Activated naive CD8-positive, alpha-beta T cell treated with anti-CD3 and anti-CD28 coated beads, Interleukin-2, amount 10 ng/mL, durations not matched to agents 7 days and 5 days (primary cell): ENCODE measurements around the gene SERPINE1. TPM values are rescaled to one million over a fixed set of nuclear protein-coding genes. Genes with fewer than 3 reads are reported as not detected.

Experiments
- ATAC-seq: fragments of 150-1000 bp; cut with Tn5 transposase; one replicate; pipeline ENCODE4 v1.10.0; 2021; ENCODE audit warnings: low read depth, moderate library complexity
- POLR2A ChIA-PET: fragments of 350-600 bp; sonication (Branson Sonifier 250); formaldehyde crosslinking; loops from one replicate; lab custom pipeline; 2021; ENCODE audit warnings: antibody characterized with exemption; lab: Charles Lee
- DNase-seq: peaks from one replicate; pipeline ENCODE4 v3.0.0; 2021
- H3K27ac Mint-ChIP-seq: one replicate; pipeline ENCODE4 v1.8.0; 2022; ENCODE audit warnings: mild to moderate bottlenecking, mixed read lengths
- H3K27me3 Mint-ChIP-seq: one replicate; pipeline ENCODE4 v1.8.0; 2022; ENCODE audit warnings: mild to moderate bottlenecking, moderate library complexity, mixed read lengths
- H3K36me3 Mint-ChIP-seq: one replicate; pipeline ENCODE4 v1.8.0; 2021; ENCODE audit warnings: mild to moderate bottlenecking, mixed read lengths
- H3K4me1 Mint-ChIP-seq: one replicate; pipeline ENCODE4 v1.8.0; 2021; ENCODE audit warnings: mixed read lengths
- H3K4me3 Mint-ChIP-seq: one replicate; pipeline ENCODE4 v1.8.0; 2022; ENCODE audit warnings: mild to moderate bottlenecking, moderate library complexity, mixed read lengths
- H3K9me3 Mint-ChIP-seq: one replicate; pipeline ENCODE4 v1.8.0; 2021; ENCODE audit warnings: mixed read lengths
- microRNA-seq: library from miRNA; unstranded; fragments of <30 nt; microRNA quantifications from one replicate; pipeline ENCODE4 v1.2.0, GENCODE V29; 2022
- total RNA-seq, 2 experiments: library from RNA; stranded (reverse); gene quantifications; one replicate each; pipeline ENCODE4 v1.2.3, GENCODE V29; 2021

SERPINE1 gene
- total RNA-seq, 2 experiments from 2014 or later, result 0.44 to 0.51 TPM

GRCh38 chr7:101175664-101176063 is 48.8 kb downstream of the SERPINE1 start:
- peaks cover 24% of the 10 kb centered on the region for H3K4me1 Mint-ChIP-seq
- H3K27ac Mint-ChIP-seq, result no peak overlapping the region
- no peak overlapping the region for H3K4me3 Mint-ChIP-seq
- POLR2A ChIA-PET, result no interaction called here
- no peaks in the 10 kb centered on the region for H3K36me3 Mint-ChIP-seq
- ATAC-seq, result no peak
- H3K27me3 Mint-ChIP-seq, result peaks cover 87% of the 10 kb centered on the region
- H3K9me3 Mint-ChIP-seq, result no peaks in the 10 kb centered on the region
- DNase-seq, result no peak

GRCh38 chr7:101177644-101178043 is 50.7 kb downstream of the SERPINE1 start:
- POLR2A ChIA-PET, result no interaction called here
- DNase-seq (no peak), ATAC-seq (no peak)
- Mint-ChIP-seq H3K36me3 (no peaks in the 10 kb centered on the region), H3K27ac (no peak overlapping the region), H3K27me3 (peaks cover 92% of the 10 kb centered on the region), H3K4me3 (no peak overlapping the region), H3K4me1 (peaks cover 14% of the 10 kb centered on the region), H3K9me3 (no peaks in the 10 kb centered on the region)

DNA sequence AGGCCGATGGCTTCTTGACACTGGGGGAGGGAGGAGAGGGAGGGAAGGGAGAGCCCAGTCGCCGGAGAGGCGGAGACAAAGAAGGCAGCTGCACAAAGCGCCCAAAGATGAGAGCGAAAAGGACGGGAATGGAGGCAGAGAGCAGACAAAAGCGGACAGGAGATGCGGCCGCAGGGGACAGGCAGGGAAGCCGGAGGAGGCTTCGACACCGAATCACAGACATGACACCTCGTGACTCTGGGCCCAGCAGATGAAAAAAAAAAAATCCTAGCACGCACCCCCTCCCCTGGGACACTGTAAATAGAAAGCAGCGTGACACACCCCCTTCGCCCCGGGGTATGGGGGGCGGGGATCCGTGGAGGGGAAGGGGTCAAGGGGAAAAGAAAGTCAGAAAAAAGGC is 52.2 kb downstream of the SERPINE1 start:
- Mint-ChIP-seq H3K27me3 (peaks cover 83% of the 10 kb centered on the region), H3K4me3 (no peak overlapping the region), H3K36me3 (no peaks in the 10 kb centered on the region), H3K27ac (no peak overlapping the region), H3K4me1 (peaks cover 9% of the 10 kb centered on the region), H3K9me3 (no peaks in the 10 kb centered on the region)
- ATAC-seq (no peak), DNase-seq (no peak)
- POLR2A ChIA-PET, result no interaction called here

DNA sequence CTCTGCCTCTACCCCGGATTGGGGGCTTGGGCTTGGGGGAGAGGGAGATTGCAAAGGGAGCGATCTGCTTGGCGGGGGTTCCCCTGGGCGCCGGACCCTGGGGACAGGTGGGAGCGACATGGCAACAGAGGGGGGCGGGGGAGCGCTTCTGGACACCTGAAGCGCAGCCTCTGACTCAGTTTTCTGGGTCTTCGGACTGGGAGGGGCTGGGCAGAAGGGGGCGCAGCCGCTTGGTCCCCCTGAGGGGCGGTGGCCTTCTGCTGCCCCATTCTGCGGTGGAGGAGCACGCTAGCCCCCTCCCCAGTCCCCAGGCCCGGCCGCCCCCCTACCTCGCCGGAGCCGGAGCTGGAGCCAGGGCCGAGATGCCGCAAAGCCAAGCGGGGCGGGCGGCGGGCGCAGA is 52.8 kb downstream of the SERPINE1 start:
- Mint-ChIP-seq H3K27me3 (peaks cover 82% of the 10 kb centered on the region), H3K4me3 (no peak overlapping the region), H3K4me1 (peaks cover 7% of the 10 kb centered on the region), H3K9me3 (no peaks in the 10 kb centered on the region), H3K27ac (no peak overlapping the region), H3K36me3 (no peaks in the 10 kb centered on the region)
- POLR2A ChIA-PET, result no interaction called here
- no peak for ATAC-seq
- DNase-seq, result no peak

- no peak within 1 kb of the TSS for H3K27ac Mint-ChIP-seq
These were observed 53.3 kb downstream of the SERPINE1 start, which contains the start of gene NAT16 for GRCh38 chr7:101180130-101180755. TSS of gene NAT16 (minus strand) at chr7:101180293. CDS start at chr7:101174807, 5,486 bp downstream.

DNA sequence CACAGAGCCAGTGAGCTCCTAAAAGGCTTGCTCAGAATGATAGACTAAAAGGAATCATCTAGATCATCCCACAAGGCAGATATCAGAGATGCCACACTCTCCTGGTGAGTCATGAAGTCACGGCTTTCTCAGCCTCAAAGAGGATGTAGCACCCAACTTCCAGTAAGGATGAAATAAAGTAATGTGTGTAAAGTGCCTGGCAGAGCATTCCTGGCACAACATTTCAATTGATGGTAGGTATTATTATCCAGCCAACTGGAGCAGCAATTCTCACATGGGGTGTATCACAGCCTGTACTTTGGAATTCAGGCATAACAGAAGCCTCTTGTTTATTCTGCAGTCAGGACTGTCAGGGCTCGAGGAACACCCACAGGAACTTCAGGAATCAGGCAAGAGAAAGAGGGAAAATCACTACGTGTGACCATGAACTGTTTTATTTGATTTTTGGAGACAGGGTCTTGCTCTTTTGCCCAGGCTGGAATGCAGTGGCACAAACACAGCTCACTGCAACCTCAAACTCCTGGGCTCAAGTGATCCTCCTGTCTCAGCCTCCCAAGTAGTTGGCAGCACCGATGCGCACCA is 58.4 kb downstream of the SERPINE1 start:
- no peaks in the 10 kb centered on the region for H3K9me3 Mint-ChIP-seq
- H3K27ac Mint-ChIP-seq, result no peak overlapping the region
- no peak for DNase-seq
- no peaks in the 10 kb centered on the region for H3K36me3 Mint-ChIP-seq
- H3K4me3 Mint-ChIP-seq, result no peak overlapping the region
- ATAC-seq, result no peak
- POLR2A ChIA-PET, result interaction anchor here (0.6 kb wide), 1 partner anchor 1276 kb away, joined by 4 read pairs; no protein-coding TSS in a partner anchor
- peaks cover 45% of the 10 kb centered on the region for H3K27me3 Mint-ChIP-seq
- H3K4me1 Mint-ChIP-seq, result peaks cover 2% of the 10 kb centered on the region

More at GRCh38 chr7:101180130-101180755, 53.3 kb downstream of the SERPINE1 start, which contains the start of gene NAT16:
- Mint-ChIP-seq H3K36me3 (no peaks in the 10 kb centered on the region), H3K4me3 (no peak within 1 kb of the TSS), H3K9me3 (no peaks in the 10 kb centered on the region), H3K27me3 (peaks cover 80% of the 10 kb centered on the region), H3K4me1 (peaks cover 6% of the 10 kb centered on the region)
- no peak for ATAC-seq
- no peak for DNase-seq
- POLR2A ChIA-PET, result no interaction called here

- H3K27ac Mint-ChIP-seq, result no peak overlapping the region
- POLR2A ChIA-PET, result interaction anchor here (0.9 kb wide), 1 partner anchor 31 kb away, joined by 3 read pairs; the partner anchor contains the start of gene PLOD3
- DNase-seq (no peak), ATAC-seq (no peak)
- no peaks in the 10 kb centered on the region for H3K9me3 Mint-ChIP-seq
- H3K4me3 Mint-ChIP-seq, result no peak overlapping the region
- peaks cover 37% of the 10 kb centered on the region for H3K27me3 Mint-ChIP-seq
- peaks cover 2% of the 10 kb centered on the region for H3K4me1 Mint-ChIP-seq
- H3K36me3 Mint-ChIP-seq, result no peaks in the 10 kb centered on the region
These were observed 59.3 kb downstream of the SERPINE1 start for GRCh38 chr7:101186194-101186593.

DNA sequence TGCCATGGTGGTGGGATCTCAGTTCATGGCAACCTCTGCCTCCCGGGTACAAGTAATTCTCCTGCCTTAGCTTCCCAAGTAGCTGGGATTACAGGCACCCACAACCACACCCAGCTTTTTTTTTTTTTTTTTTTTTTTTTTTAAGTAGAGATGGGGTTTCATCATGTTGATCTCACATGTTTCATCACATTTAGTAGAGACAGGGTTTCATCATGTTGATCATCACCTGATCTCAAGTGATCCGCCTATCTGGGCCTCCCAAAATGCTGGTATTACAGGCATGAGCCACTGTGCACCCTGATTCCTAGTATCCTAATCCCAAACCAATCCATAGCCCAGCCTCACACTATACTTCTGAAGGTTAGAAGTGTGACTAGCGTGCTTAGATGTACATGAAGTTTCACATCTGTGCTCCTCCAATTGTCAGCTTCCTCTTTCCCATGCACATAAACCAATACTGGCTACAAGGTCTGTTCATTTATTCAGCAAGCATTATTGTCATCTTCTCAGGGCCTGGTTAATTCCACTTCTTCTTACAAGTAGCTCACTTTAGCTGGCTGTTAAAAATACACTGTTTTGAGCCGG is 60.0 kb downstream of the SERPINE1 start:
- Mint-ChIP-seq H3K9me3 (no peaks in the 10 kb centered on the region), H3K27me3 (peaks cover 32% of the 10 kb centered on the region), H3K4me3 (no peak overlapping the region), H3K4me1 (peaks cover 2% of the 10 kb centered on the region), H3K27ac (no peak overlapping the region), H3K36me3 (no peaks in the 10 kb centered on the region)
- DNase-seq, result no peak
- ATAC-seq, result no peak
- POLR2A ChIA-PET, result interaction anchor here (0.7 to 0.9 kb wide), 2 partner anchors 30 to 642 kb away, joined by 3 read pairs; partner anchors contain the start of gene PLOD3

Small RNA genes within 50 kb of the gene (microRNA-seq; reads per million reads assigned to microRNA genes)
- not detected for gene MIR4653

Other genes with a start within 250 kb of the SERPINE1 start
- 1 to 10 TPM; 3.0 to 4.7 TPM for gene UFSP1, start 237.4 kb upstream of the SERPINE1 start, total RNA-seq
- under 1 TPM in 1 of 2 experiments, not detected in 1; 0.34 TPM for gene ACHE, start 231.2 kb upstream of the SERPINE1 start, total RNA-seq
- not detected for gene MUC3A, start 177.6 kb upstream of the SERPINE1 start, total RNA-seq
- not detected for gene MUC12, start 157.5 kb upstream of the SERPINE1 start, total RNA-seq
- gene MUC17, start 107.0 kb upstream of the SERPINE1 start, total RNA-seq, result not detected
- 10 to 100 TPM; 77.4 to 77.8 TPM for gene TRIM56, start 41.6 kb upstream of the SERPINE1 start, total RNA-seq
- gene AP1S1, start 27.4 kb downstream of the SERPINE1 start, total RNA-seq, result 10 to 100 TPM; 34.1 to 44.0 TPM
- under 1 TPM; 0.14 to 0.17 TPM for gene VGF, start 38.5 kb downstream of the SERPINE1 start, total RNA-seq
- gene NAT16, start 53.2 kb downstream of the SERPINE1 start, total RNA-seq, result not detected
- gene MOGAT3, start 73.9 kb downstream of the SERPINE1 start, total RNA-seq, result not detected
- 10 to 100 TPM; 48.9 to 51.0 TPM for gene PLOD3, start 90.5 kb downstream of the SERPINE1 start, total RNA-seq
- gene ZNHIT1, start 91.1 kb downstream of the SERPINE1 start, total RNA-seq, result 10 to 100 TPM; 54.2 to 55.8 TPM
- gene CLDN15, start 110.7 kb downstream of the SERPINE1 start, total RNA-seq, result 10 to 100 TPM; 26.6 to 30.1 TPM
- 100 to 1,000 TPM in 1 of 2 experiments, 10 to 100 TPM in 1; 91.7 to 106 TPM for gene FIS1, start 118.0 kb downstream of the SERPINE1 start, total RNA-seq
- gene IFT22, start 194.7 kb downstream of the SERPINE1 start, total RNA-seq, result 1 to 10 TPM; 6.1 to 6.3 TPM
- not detected for gene COL26A1, start 235.8 kb downstream of the SERPINE1 start, total RNA-seq